HEK293T (cell line): ENCODE data around the gene C19orf38.

Source experiments
- CTCF ChIA-PET: fragments of 350-600 bp; formaldehyde crosslinking; extraction: SDS; loops from one replicate; lab custom pipeline; 2021; ENCODE audit warnings: antibody characterized with exemption, inconsistent platforms; lab: Yijun Ruan, JAX
- POLR2A ChIA-PET: fragments of 350-600 bp; formaldehyde crosslinking; extraction: SDS; loops from one replicate; lab custom pipeline; 2020; ENCODE audit warnings: antibody characterized with exemption, inconsistent platforms; lab: Yijun Ruan, JAX
- DNase-seq: peaks from one replicate; pipeline ENCODE4 v3.0.0; 2012; ENCODE audit warnings: mixed read lengths; ENCODE audit errors: extremely low spot score
- ARNT ChIP-seq: fragments of 450-650 bp; IDR thresholded peaks from 2 replicates; pipeline ENCODE4 v1.6.1; 2017; ENCODE audit warnings: mild to moderate bottlenecking
- BHLHE40 ChIP-seq: fragments of 450-650 bp; IDR thresholded peaks from 2 replicates; pipeline ENCODE4 v1.6.1; 2016; ENCODE audit warnings: mild to moderate bottlenecking, moderate library complexity, borderline replicate concordance
- CTBP1 ChIP-seq: fragments of 450-650 bp; IDR thresholded peaks from 2 replicates; pipeline ENCODE4 v1.6.1; 2016; ENCODE audit warnings: borderline replicate concordance
- ELF4 ChIP-seq: fragments of 450-650 bp; IDR thresholded peaks from 2 replicates; pipeline ENCODE4 v1.6.1; 2017; ENCODE audit warnings: antibody characterized with exemption
- FOXA1 ChIP-seq: fragments of 450-650 bp; IDR thresholded peaks from 2 replicates; pipeline ENCODE4 v1.6.1; 2016; ENCODE audit warnings: mild to moderate bottlenecking
- FOXK2 ChIP-seq: fragments of 450-650 bp; IDR thresholded peaks from 2 replicates; pipeline ENCODE4 v1.6.1; 2016; ENCODE audit warnings: mild to moderate bottlenecking
- FOXM1 ChIP-seq: fragments of 450-650 bp; IDR thresholded peaks from 2 replicates; pipeline ENCODE4 v1.6.1; 2017; ENCODE audit warnings: mild to moderate bottlenecking, borderline replicate concordance
- HDGF ChIP-seq: fragments of 450-650 bp; IDR thresholded peaks from 2 replicates; pipeline ENCODE4 v1.6.1; 2017; ENCODE audit warnings: antibody characterized with exemption, borderline replicate concordance
- L3MBTL2 ChIP-seq: fragments of 450-650 bp; conservative IDR thresholded peaks from 2 replicates; pipeline ENCODE4 v1.6.1; 2016; ENCODE audit warnings: mild to moderate bottlenecking
- LEF1 ChIP-seq: fragments of 450-650 bp; IDR thresholded peaks from 2 replicates; pipeline ENCODE4 v1.6.1; 2017; ENCODE audit warnings: mild to moderate bottlenecking, borderline replicate concordance
- NFRKB ChIP-seq: fragments of 450-650 bp; IDR thresholded peaks from 2 replicates; pipeline ENCODE4 v1.6.1; 2016; ENCODE audit warnings: mild to moderate bottlenecking, moderate library complexity
- SP1 ChIP-seq: fragments of 450-650 bp; IDR thresholded peaks from 2 replicates; pipeline ENCODE4 v1.6.1; 2017
- SUZ12 ChIP-seq: fragments of 450-650 bp; IDR thresholded peaks from 2 replicates; pipeline ENCODE4 v1.6.1; 2016; ENCODE audit warnings: mild to moderate bottlenecking
- TARDBP ChIP-seq: fragments of 450-650 bp; IDR thresholded peaks from 2 replicates; pipeline ENCODE4 v1.6.1; 2016
- ZNF384 ChIP-seq: fragments of 450-650 bp; IDR thresholded peaks from 2 replicates; pipeline ENCODE4 v1.6.1; 2016
- TF ChIP-seq, protein P1 (sequence below): fragments of 450-650 bp; IDR thresholded peaks from 2 replicates; pipeline ENCODE4 v1.6.1; 2016

The C19orf38 gene

GRCh38 chr19:10848230-10848856, at the start of gene C19orf38:
Gene C19orf38 (plus strand): TSS chr19:10848415. CDS start chr19:10848509, 94 bp downstream.
- no peak for DNase-seq
- CTCF ChIA-PET: no interaction called here
- POLR2A ChIA-PET: interaction anchor here (1.0 kb wide), 1 partner anchor 12 kb away, joined by 6 read pairs; the partner anchor contains the start of gene TMED1
- no peak for TF ChIP-seq FOXA1

DNA sequence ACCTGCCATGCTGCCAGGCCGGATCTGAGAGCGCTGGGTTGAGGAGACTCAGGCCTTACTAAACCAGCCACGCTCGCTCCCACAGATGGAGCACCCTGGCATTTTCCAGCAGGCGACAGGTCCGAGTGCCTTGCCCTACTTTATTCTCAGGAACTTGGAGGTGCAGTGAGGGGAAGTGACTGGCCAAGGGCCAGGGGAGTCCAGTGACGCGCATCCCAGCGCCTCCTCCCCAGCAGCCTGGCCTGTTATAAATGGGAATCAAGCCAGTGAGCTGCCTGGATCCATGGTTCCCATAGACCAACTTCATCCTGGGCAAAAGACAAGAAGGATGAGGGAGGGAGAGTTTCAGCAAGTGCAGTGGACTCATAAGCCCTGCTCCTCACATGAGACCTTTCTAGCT, 47.7 kb upstream of the C19orf38 start:
- CTCF ChIA-PET: no interaction called here
- POLR2A ChIA-PET: no interaction called here
- TF ChIP-seq ARNT: no peak
- TF ChIP-seq, protein P1, sequence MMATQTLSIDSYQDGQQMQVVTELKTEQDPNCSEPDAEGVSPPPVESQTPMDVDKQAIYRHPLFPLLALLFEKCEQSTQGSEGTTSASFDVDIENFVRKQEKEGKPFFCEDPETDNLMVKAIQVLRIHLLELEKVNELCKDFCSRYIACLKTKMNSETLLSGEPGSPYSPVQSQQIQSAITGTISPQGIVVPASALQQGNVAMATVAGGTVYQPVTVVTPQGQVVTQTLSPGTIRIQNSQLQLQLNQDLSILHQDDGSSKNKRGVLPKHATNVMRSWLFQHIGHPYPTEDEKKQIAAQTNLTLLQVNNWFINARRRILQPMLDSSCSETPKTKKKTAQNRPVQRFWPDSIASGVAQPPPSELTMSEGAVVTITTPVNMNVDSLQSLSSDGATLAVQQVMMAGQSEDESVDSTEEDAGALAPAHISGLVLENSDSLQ: no peak
- TF ChIP-seq L3MBTL2: no peak
- TF ChIP-seq SUZ12: no peak
- no peak for TF ChIP-seq FOXK2
- no peak for TF ChIP-seq FOXA1
- no peak for TF ChIP-seq TARDBP
- TF ChIP-seq BHLHE40: no peak
- TF ChIP-seq ZNF384: no peak
- no peak for TF ChIP-seq CTBP1
- no peak for TF ChIP-seq LEF1
- DNase-seq: no peak

DNA sequence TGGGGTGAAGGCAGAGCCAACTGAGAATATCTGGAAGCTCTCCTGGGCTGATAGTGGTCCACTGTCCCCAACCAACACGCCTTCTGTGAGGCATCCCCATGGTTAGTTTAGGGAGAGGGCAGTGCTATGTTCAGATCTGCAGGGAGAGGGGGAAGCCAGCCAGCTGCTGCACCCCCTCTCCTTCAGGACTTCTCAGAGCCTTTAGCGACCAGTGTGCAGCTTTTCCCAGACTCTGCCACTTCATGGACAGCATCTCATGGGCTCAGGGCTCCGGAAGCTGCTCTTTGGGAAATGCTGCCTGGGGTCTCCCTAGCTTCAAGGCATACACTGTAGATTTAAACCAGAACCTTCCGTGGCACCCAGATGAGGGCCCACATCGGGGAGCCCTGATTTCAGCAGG, 45.7 kb upstream of the C19orf38 start:
- DNase-seq: no peak
- TF ChIP-seq FOXK2 (no peak), NFRKB (no peak), ZNF384 (no peak)
- CTCF ChIA-PET: no interaction called here
- POLR2A ChIA-PET: no interaction called here

DNA sequence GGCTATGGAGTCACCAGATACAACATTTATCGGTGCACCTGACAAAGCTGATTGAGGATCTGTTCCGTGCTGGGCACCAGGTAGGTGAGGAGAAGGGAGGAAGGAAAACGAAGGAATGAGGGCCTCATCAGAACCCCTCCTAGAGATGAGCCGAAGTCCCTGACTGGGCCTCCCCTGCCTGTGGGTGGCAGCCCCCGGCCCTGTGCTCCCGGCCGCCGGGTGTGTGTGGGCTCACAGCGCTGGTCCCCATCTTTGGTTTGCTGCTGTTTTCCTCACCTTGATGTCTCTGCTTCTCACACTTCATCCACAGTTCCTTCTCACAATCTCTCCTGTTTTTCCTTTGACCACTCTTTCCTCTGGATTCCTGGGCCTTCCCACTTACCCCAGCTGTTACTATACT, 45.0 kb upstream of the C19orf38 start:
- no peak for TF ChIP-seq FOXK2
- TF ChIP-seq, protein P1: no peak
- no peak for TF ChIP-seq ELF4
- no peak for TF ChIP-seq TARDBP
- TF ChIP-seq LEF1: no peak
- TF ChIP-seq FOXM1: no peak
- no peak for TF ChIP-seq NFRKB
- no peak for TF ChIP-seq SUZ12
- no peak for DNase-seq
- ChIA-PET CTCF (no interaction called here), POLR2A (no interaction called here)

- no peak for DNase-seq
- TF ChIP-seq NFRKB (no peak), TARDBP (no peak), HDGF (no peak), CTBP1 (no peak), BHLHE40 (no peak), FOXM1 (no peak), L3MBTL2 (no peak), ZNF384 (no peak), SP1 (no peak), FOXA1 (no peak), ARNT (no peak), ELF4 (no peak)
- TF ChIP-seq, protein P1: no peak
- CTCF ChIA-PET: no interaction called here
- POLR2A ChIA-PET: no interaction called here
Measured at GRCh38 chr19:10805065-10805757, 43.0 kb upstream of the C19orf38 start.

GRCh38 chr19:10805758-10806247, 42.4 kb upstream of the C19orf38 start:
- no peak for DNase-seq
- no peak for TF ChIP-seq FOXK2
- TF ChIP-seq TARDBP: no peak
- TF ChIP-seq LEF1: no peak
- TF ChIP-seq BHLHE40: no peak
- TF ChIP-seq FOXA1: no peak
- no peak for TF ChIP-seq SP1
- no peak for TF ChIP-seq L3MBTL2
- no peak for TF ChIP-seq FOXM1
- no peak for TF ChIP-seq ARNT
- TF ChIP-seq, protein P1: no peak
- no peak for TF ChIP-seq SUZ12
- TF ChIP-seq CTBP1: no peak
- ChIA-PET POLR2A (no interaction called here), CTCF (no interaction called here)
